Putamen (tissue), 1 donor: ENCODE data around the gene SEC23B.

ENCODE experiments used
- DNase-seq: peaks from one replicate; pipeline ENCODE4 v3.0.0-alpha.2; 2016; ENCODE audit warnings: low spot score

SEC23B gene

DNA sequence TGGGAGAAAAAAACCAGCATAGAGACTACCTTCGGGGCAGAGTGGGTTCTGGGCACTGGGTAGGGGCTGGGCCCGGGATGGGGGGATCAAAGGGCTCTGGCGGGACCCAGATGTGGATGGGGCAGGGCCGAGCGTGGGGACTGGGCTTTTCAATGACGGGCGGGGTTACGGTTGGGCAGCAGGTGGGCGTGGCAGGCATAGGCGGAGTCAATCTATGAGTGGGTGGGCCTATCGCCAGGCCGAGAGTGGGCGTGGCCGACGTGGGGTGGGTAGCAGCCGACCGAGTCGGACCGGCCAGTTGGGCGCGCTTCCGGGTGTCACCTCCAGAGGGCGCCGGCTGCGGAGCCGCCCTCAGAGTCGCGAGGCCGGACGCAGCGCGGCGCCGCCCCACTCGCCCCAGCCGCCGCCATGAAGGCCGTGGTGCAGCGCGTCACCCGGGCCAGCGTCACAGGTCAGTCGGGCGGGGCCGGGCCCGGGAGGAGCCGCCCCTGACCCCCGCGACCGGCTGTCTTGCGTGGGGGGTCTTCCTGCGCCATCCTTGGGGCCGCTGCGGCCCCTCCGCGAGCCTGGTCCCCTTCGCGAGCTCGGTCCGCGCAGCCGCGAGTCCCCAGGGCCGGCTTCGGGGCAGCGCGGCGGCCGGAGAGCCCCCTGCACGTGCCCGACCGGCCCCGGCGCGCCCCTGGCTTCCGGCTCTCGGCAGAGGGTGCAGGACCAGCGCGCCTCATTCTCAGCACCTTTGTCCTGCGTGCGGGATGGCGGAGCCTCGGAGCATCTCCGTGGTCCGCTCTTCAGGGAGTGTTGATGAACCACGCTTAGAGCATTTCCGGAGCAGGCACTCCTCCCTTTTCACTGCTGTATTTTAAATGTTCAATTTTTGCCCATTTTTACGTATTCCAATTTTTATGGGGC, 80.2 kb downstream of the SEC23B start, which contains the start of gene DTD1:
Gene DTD1, plus strand, starts transcription at position 390 of the 909 bp plus-strand sequence. Its CDS starts 19 bp downstream, at position 409.
- peak; percentile 87 for DNase-seq

GRCh38 chr20:18588574-18588933, 80.8 kb downstream of the SEC23B start:
- DNase-seq, result no peak

DNA sequence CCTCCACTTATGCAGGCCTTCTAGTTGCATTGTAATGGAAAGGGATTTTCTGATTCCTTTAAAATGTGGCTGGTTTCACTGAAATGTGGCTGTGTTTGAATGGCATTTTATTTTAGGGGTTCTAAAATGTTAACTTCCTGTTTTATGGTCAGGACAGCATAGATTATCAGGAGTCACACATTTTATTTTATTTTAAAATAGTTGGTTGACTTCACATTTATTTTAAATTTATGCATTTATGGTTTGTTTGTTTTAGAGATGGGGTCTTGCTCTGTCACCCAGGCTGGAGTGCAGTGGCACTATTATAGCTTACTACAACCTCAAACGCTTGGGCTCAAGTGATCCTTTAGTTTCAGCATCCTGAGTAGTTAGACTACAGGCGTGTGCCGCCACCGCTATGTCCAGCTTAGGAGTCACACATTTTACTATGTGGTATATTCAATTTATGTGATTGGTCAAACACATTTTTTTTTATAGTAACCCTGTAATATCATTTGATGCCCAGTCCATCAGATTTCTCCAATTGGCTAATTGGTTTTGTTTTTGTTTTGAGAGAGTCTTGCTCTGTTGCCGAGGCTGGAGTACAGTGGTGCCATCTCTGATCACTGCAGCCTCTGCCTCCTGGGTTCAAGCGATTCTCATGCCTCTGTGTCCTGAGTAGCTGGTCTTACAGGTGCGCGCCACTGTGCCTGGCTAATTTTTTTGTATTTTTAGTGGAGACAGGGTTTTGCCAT, 82.4 kb downstream of the SEC23B start:
- no peak for DNase-seq

DNA sequence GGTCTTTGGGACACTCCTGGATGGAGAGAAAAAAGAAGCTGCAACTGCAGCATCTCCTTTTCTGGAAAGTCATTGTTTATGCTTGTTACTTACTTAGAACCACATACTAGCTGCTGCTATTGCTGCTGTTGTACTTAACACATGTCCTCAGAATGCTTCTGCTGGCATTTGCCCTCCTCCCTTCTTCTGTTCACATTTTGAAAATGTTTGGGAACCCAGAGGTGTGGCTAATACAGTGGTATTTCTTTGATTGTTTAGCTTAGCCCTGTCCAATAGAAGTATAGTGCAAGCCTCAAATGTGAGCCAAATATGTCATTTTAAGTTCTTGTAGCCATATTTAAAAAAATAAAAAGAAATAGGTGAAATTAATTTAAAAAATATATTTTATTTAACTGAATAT, 88.5 kb downstream of the SEC23B start:
- DNase-seq, result no peak

GRCh38 chr20:18609741-18610140, 102.0 kb downstream of the SEC23B start:
- no peak for DNase-seq
